ENCODE data around the gene LRPAP1. TPM values are rescaled to one million over a fixed set of nuclear protein-coding genes. Genes with fewer than 3 reads are reported as not detected.
A peak's percentile ranks its signal among the peaks of the same experiment; 100 is the strongest.
"Not testable (repeated sequence)": the region's sequence is repeated elsewhere in the genome, so short reads cannot be mapped to it uniquely, and the experiment has no call there.

The LRPAP1 gene
- total RNA-seq, 4 donors from 2014 or later = 112 to 153 (median 123) TPM

DNA sequence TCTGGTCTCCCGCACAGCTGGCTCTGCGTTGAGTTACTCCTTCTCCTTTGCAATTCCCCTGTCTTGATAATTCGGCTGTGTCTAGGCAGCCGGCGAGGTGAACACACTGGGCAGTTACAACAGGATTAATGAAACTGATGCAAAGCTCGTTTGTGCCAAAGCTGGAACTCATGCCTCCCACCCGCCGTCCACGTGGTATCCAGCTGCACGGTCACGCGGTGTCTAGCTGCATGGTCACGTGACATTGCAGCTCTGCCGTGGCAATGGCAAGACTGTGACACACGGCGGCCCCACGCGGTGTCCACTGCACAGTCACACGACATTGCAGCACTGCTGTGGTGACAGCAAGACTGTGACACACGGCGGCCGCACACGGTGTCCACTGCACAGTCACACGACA lies 31.2 kb upstream of the LRPAP1 start:
- intact Hi-C loops (cut with DNase I; ENCODE audit: low total_unique reads) = no loop called here
- no peak overlapping the region for H3K4me3 ChIP-seq (ENCODE audit: low read depth, poor library complexity, severe bottlenecking)
- peak in 1 of 2 donors; percentile 42 for DNase-seq (ENCODE audit: low spot score in 2 of 2)
- no peak for TF ChIP-seq POLR2A (IDR thresholded peaks at IDR 0.05)
- TF ChIP-seq, protein P1, sequence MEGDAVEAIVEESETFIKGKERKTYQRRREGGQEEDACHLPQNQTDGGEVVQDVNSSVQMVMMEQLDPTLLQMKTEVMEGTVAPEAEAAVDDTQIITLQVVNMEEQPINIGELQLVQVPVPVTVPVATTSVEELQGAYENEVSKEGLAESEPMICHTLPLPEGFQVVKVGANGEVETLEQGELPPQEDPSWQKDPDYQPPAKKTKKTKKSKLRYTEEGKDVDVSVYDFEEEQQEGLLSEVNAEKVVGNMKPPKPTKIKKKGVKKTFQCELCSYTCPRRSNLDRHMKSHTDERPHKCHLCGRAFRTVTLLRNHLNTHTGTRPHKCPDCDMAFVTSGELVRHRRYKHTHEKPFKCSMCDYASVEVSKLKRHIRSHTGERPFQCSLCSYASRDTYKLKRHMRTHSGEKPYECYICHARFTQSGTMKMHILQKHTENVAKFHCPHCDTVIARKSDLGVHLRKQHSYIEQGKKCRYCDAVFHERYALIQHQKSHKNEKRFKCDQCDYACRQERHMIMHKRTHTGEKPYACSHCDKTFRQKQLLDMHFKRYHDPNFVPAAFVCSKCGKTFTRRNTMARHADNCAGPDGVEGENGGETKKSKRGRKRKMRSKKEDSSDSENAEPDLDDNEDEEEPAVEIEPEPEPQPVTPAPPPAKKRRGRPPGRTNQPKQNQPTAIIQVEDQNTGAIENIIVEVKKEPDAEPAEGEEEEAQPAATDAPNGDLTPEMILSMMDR (IDR thresholded peaks at IDR 0.05) = no peak
- 90 to 92% methylated on average over 20 to 22 of the region's 24 CpGs for WGBS, 2 donors

DNA sequence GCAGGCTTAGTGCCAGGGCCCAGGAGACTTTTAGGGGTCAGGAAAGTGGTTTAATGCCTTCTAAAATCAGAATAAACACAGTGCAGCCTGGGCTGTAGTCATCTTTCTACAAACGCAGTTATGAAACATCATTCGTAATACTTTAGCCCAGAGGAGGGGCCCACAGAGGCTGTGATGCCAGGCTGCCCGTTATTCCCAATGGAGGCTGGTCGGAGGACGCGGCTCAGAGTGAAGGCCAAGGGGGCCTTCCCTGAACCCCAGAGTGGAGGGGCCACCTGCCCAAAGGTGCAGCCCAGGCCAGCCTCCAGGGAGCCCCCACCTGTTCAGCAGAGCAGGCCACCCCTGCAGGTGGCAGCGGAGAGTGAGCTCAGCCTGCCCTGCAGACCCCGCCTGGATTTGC lies 29.9 kb upstream of the LRPAP1 start:
- H3K4me3 ChIP-seq (ENCODE audit: low read depth, poor library complexity, severe bottlenecking); intact Hi-C loops (cut with DNase I; ENCODE audit: low total_unique reads): not testable (repeated sequence)
- WGBS, 2 donors = 76% methylated on average over 3 to 7 of the region's 8 CpGs
- peak in 1 of 2 donors; percentile 59 for DNase-seq (ENCODE audit: low spot score in 2 of 2)

DNA sequence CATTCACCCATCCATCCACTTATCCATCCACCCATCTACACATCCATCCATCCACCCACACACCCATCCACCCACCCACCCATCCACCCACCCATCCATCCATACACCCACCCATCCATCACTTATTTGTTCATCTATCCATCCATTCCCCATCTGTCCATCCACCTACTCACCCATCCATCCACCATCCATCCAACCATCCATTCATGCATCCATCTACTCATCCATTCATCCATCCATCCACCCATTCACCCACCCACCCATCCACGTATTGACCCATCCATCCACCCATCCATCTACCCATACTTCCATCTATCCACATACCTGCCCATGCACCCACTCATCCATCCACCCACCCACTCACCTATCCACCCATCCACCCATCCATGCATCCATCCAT lies 28.2 kb upstream of the LRPAP1 start:
- WGBS, 2 donors = 71 to 86% methylated on average over 1 of the region's 1 CpG

DNA sequence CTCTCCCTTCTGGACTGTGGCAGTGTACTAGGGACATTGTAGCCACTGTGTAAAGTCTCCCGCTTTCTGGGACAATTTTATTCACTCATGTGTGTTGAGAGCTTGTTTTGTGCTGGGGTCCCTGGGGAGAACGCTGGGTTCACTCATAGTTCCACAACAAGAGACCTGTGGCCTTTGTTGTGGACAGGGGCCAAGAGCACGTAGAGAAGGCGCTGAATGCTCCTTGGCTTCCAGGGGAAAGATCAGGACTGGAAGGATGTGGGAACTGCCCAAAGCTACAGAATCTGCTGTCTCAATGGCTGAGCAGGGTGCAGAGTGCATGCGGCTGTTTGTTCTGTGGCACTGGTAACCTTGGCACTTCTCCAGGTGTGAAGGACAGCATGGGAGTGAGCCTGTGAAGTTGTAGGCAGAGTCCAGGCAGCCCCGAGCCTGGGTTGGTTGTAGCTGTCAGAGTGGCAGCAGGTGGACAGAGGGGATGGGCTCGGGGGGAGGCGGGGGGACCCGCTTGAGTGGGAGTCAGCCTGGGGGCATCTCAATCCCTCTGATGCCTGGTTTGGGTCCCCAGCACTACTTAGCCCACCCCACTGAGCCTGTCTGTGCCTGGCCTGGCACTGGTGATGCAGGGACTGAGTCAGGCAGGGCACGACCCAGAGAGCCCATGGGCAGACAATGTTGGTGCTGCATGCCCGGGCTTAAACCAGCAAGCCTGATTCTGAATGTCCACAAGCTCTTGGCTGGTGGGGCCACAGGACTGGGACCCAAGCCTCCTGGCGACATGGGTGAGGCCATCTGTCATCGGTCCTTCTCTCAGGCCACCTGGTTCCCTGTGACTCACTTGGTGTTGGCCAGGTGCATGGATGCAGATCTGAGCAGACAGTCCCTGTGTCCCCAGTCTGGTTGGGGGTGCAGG lies 27.4 kb upstream of the LRPAP1 start:
- H3K4me3 ChIP-seq (ENCODE audit: low read depth, poor library complexity, severe bottlenecking); intact Hi-C loops (cut with DNase I; ENCODE audit: low total_unique reads): not testable (repeated sequence)
- 74 to 78% methylated on average over 6 to 8 of the region's 13 CpGs for WGBS, 2 donors
- DNase-seq (ENCODE audit: low spot score in 2 of 2) = peak in 1 of 2 donors; percentile 70

More for the DNA sequence above, 28.2 kb upstream of the LRPAP1 start:
- peak in 1 of 2 donors; percentile 12 for DNase-seq (ENCODE audit: low spot score in 2 of 2)
- H3K4me3 ChIP-seq (ENCODE audit: low read depth, poor library complexity, severe bottlenecking); intact Hi-C loops (cut with DNase I; ENCODE audit: low total_unique reads): not testable (repeated sequence)

DNA sequence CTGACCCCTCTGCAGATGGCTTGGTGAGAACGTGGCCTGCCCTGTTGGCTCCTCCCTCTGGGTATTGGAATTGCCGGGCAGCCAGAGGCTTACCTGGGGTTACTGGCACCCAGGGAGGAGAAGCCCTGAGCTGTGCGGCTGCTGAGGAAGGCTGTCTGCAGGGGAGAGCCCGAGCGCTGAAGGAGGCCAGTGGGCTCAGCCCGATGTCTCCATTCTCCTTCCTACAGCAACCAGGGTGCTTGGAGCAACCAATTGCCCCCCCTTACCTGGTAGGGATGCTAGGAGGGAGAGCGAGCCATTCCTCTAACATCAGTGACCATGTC lies 26.3 kb upstream of the LRPAP1 start:
- H3K4me3 ChIP-seq (ENCODE audit: low read depth, poor library complexity, severe bottlenecking); intact Hi-C loops (cut with DNase I; ENCODE audit: low total_unique reads): not testable (repeated sequence)
- peak in 1 of 2 donors; percentile 21 for DNase-seq (ENCODE audit: low spot score in 2 of 2)
- 84 to 89% methylated on average over 5 to 6 of the region's 7 CpGs for WGBS, 2 donors

DNA sequence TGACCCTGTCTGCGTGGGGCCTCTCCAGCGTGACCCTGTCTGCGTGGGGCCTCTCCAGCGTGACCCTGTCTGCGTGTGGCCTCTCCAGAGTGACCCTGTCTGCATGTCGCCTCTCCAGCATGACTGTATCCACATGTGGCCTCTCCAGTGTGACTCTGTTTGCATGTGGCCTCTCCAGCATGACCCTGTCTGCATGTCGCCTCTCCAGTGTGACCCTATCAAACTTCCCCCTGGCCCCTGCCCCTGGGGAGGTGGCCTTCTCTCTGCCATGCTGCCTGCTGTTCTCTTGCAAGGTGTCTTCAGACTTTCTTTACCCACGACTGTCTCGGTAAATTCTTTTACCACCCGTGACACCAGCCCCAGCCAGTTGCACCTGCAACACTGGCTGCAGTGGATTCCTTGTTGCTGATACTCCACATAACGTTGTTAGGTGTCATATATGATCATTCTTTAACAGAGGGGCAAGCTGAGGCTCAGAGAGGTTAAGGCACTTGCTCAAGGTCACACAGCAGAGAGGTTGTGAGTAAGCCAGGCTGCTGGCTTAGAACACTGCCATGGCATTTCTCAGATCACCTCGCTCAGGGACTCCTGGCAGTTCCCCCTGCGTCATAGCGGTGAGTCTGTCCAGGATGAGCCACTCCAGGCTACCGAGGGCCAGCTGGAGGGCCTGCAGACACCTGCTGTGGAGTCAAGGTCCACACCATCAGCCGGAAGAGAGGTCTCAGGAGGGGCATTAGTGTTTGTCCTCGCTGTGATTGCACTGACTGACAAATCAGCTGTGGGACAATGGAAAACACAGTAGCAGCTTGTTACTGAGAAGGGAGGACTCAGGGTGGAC lies 25.7 kb upstream of the LRPAP1 start:
- intact Hi-C loops (cut with DNase I; ENCODE audit: low total_unique reads); H3K4me3 ChIP-seq (ENCODE audit: low read depth, poor library complexity, severe bottlenecking): not testable (repeated sequence)
- WGBS, 2 donors = 72 to 74% methylated on average over 11 to 14 of the region's 17 CpGs
- DNase-seq (ENCODE audit: low spot score in 2 of 2) = peak in 1 of 2 donors; percentile 68

DNA sequence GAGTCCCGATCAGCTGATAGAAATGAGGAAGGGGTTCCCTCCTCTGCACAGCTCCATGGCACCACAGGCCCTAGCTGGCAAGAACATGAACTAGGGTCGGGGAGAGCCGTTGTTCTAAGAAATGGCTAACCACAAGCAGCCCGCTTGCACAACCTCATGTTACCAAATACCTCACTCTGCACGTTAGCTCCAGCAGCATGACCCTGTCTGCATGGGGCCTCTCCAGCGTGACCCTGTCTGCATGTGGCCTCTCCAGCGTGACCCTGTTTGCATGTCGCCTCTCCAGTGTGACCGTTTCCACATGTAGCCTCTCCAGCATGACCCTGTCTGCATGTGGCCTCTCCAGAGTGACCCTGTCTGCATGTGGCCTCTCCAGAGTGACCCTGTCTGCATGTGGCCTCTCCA lies 24.9 kb upstream of the LRPAP1 start:
- DNase-seq (ENCODE audit: low spot score in 2 of 2) = peak in 1 of 2 donors; percentile 57
- WGBS, 2 donors = 63 to 76% methylated on average over 8 of the region's 9 CpGs
- H3K4me3 ChIP-seq (ENCODE audit: low read depth, poor library complexity, severe bottlenecking); intact Hi-C loops (cut with DNase I; ENCODE audit: low total_unique reads): not testable (repeated sequence)

DNA sequence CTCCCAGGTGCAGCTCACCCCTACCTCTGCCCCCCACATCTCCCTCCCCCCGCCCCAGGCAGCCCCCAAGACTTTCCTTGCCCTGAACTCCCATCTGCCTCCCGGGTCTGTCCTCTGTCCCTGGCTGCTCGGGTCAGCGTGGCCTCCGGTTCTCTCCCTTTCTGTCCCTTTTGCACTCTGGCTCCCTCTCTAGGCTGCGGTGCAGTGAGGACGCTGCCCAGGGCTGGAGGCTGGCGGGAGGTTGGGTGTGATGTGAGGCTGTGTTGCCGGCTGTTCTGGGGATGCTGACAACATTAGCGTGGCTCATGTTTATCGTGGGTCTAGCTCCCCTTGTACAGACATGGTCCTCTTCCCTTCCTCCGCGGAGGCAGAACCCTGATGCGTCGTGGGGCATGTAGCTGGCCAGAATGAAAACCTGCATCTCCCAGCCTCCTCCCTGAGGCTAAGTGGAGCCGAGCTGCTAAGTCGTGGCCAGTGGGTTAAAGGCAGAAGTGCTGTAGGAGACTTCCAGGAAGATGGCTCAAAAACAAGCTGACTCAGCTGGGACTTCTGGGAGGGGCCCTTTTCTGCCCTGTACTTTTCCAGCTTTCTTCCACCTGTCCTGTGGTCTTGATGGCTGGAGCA lies 24.1 kb upstream of the LRPAP1 start:
- H3K4me3 ChIP-seq (ENCODE audit: low read depth, poor library complexity, severe bottlenecking); intact Hi-C loops (cut with DNase I; ENCODE audit: low total_unique reads): not testable (repeated sequence)
- 69 to 88% methylated on average over 8 to 16 of the region's 17 CpGs for WGBS, 2 donors
- DNase-seq (ENCODE audit: low spot score in 2 of 2) = peak in 1 of 2 donors; percentile 50

DNA sequence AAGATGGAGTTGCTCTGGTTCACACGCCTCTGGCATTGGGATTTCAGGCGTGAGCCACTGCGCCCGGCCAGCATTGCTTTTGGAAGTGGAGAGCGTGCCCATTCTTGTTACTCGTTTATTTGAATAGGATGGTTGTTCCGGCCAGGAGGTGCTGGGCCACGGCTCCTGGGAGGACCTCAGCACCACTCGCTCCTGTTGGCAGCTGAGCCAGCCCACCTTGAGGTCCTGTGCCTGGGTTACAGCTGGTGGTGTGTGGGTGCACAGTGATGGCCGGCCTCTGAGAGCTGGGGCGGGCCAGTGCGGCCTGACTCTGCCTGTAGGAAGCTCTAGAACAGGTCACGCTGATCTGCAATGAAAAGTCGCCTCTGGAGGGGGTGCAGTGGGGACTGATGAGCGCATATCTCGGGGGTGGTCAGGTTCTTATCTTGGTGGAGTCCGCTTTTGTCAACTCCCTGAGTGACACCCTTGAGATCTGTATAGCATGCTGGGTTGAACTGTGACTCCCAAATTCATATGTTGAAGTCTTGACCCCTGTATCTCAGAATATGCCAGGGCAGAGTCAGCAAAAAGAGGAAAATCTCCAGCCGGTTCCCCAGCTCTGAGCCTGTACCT lies 23.3 kb upstream of the LRPAP1 start:
- peak in 1 of 2 donors; percentile 57 for DNase-seq (ENCODE audit: low spot score in 2 of 2)
- 63 to 80% methylated on average over 18 of the region's 18 CpGs for WGBS, 2 donors
- intact Hi-C loops (cut with DNase I; ENCODE audit: low total_unique reads); H3K4me3 ChIP-seq (ENCODE audit: low read depth, poor library complexity, severe bottlenecking): not testable (repeated sequence)

DNA sequence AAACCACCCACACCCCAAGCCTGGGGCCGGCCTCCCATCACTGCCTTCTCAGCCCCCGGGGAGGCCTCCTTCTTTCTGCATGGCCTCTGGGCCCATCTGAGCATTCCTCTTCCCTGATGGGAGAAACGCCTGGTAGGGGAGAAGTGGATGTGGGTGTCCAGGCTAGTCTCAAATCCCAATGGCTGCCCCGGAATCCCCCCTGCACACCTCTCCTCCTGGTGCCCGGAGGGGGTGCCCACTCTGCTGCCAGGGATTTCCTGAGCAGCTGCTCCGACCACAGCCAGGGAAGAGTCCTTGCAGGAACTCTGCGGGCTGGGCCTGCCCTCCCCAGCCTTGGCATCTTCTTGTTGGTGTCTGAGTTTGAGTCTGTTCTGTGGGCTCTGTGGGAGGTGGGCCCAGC lies 19.1 kb upstream of the LRPAP1 start:
- DNase-seq (ENCODE audit: low spot score in 2 of 2) = peak in 1 of 2 donors; percentile 76
- intact Hi-C loops (cut with DNase I; ENCODE audit: low total_unique reads); H3K4me3 ChIP-seq (ENCODE audit: low read depth, poor library complexity, severe bottlenecking): not testable (repeated sequence)
- 90 to 94% methylated on average over 6 of the region's 7 CpGs for WGBS, 2 donors

DNA sequence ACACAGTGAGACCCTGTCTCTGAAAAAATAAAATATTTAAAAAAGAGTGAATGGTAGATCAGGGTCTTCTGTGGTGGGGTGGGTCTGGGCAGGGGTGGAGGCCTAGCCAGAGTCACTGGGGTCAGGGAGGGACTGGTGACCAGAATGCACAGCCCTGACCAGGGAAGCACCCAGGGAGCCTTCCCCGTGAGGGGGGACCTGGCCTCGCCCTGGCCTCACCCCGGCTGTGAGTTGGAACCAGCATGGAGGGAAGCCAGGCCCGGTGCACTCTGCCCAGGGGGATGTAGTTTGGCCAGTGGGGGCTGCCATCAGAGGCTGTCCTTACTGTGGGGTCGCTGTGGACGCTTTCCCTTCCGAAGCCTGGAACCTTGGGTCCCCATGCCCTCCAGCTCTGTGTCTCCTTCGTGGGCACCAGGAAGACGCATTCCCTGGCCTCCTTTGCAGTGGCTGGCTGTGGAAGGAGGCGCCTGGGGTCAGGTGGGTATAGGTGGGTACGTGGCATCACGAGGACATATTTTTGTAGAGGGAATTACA lies 18.6 kb upstream of the LRPAP1 start:
- DNase-seq (ENCODE audit: low spot score in 2 of 2) = peak in 1 of 2 donors; percentile 21
- WGBS, 2 donors = 90 to 92% methylated on average over 12 of the region's 12 CpGs
- H3K4me3 ChIP-seq (ENCODE audit: low read depth, poor library complexity, severe bottlenecking); intact Hi-C loops (cut with DNase I; ENCODE audit: low total_unique reads): not testable (repeated sequence)

DNA sequence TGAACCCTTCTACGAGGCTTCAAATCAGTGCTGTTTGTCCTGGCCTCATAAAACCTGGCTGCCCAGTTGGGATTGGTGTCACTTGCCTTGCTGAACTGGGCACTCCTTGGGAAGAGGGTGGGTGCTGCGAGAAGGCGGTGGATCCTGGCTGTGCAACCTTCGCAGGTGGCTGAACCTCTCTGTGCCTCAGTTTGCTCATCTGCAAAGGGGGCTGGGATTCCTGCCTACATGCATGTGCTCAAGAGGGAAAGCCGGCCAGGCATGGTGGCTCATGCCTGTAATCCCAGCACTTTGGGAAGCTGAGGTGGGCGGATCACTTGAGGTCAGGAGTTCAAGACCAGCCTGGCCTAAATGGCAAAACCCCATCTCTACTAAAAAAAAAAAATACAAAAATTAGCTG lies 17.8 kb upstream of the LRPAP1 start:
- H3K4me3 ChIP-seq (ENCODE audit: low read depth, poor library complexity, severe bottlenecking); DNase-seq (ENCODE audit: low spot score in 2 of 2); intact Hi-C loops (cut with DNase I; ENCODE audit: low total_unique reads): not testable (repeated sequence)
- WGBS, 2 donors = 100% methylated on average over 2 of the region's 6 CpGs

DNA sequence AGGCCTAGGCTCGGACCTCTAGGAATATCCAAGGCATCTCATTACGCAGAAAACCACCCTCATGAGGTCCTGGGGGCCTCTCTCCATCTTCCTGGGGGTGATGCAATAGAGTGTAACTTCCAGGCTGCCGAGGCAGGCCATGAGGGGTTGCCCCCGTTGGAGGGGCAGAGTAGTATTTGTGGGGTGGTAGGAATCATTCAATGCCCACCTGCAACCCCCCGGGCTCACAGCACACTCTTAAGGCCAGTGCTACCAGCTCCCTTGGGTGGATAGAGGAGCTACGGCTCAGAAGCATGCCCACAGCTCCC lies 17.4 kb upstream of the LRPAP1 start:
- DNase-seq (ENCODE audit: low spot score in 2 of 2); H3K4me3 ChIP-seq (ENCODE audit: low read depth, poor library complexity, severe bottlenecking); intact Hi-C loops (cut with DNase I; ENCODE audit: low total_unique reads): not testable (repeated sequence)
- WGBS, 2 donors = 86 to 92% methylated on average over 4 to 6 of the region's 6 CpGs
